ACC112 (cell line): ENCODE measurements around the gene MYH10.
A peak's percentile ranks its signal among the peaks of the same experiment; 100 is the strongest.

Source experiments
- H2AFZ ChIP-seq: fragments of 200-600 bp; sonication (generic); one replicate; pipeline ENCODE4 v1.6.0; 2017; ENCODE audit warnings: antibody characterized with exemption, low read length; ENCODE audit not compliant: unreplicated experiment
- H3K27ac ChIP-seq: fragments of 200-600 bp; sonication (generic); 2 replicates; pipeline ENCODE4 v1.5.1; 2014; ENCODE audit warnings: low read depth, mild to moderate bottlenecking, antibody characterized with exemption, low read length, moderate library complexity
- H3K27me3 ChIP-seq: fragments of 200-600 bp; sonication (generic); 2 replicates; pipeline ENCODE4 v1.6.1; 2014; ENCODE audit warnings: mild to moderate bottlenecking, antibody characterized with exemption, low read length, moderate library complexity, mixed read lengths; ENCODE audit not compliant: insufficient read depth
- H3K36me3 ChIP-seq: fragments of 200-600 bp; sonication (generic); 2 replicates; pipeline ENCODE4 v1.6.1; 2016; ENCODE audit warnings: mild to moderate bottlenecking, antibody characterized with exemption, low read length, moderate library complexity, mixed read lengths; ENCODE audit not compliant: insufficient read depth
- H3K4me1 ChIP-seq: fragments of 200-600 bp; sonication (generic); one replicate; pipeline ENCODE4 v1.6.1; 2016; ENCODE audit warnings: low read length, mixed read lengths; ENCODE audit not compliant: insufficient read depth, unreplicated experiment, control insufficient read depth
- H3K4me3 ChIP-seq: fragments of 200-600 bp; sonication (generic); 2 replicates; pipeline ENCODE4 v1.5.1; 2014; ENCODE audit warnings: mild to moderate bottlenecking, low read depth, low read length
- H3K79me2 ChIP-seq: fragments of 200-600 bp; sonication (generic); one replicate; pipeline ENCODE4 v1.6.0; 2016; ENCODE audit warnings: low read length; ENCODE audit not compliant: control insufficient read depth, unreplicated experiment, insufficient read depth

The MYH10 gene

GRCh38 chr17:8496081-8496480, 134.4 kb downstream of the MYH10 start:
- Histone ChIP-seq H3K27me3 (no peaks in the 10 kb centered on the region), H3K36me3 (peaks cover 10% of the 10 kb centered on the region; the same call in 1 of the 2 replicates), H3K4me1 (no peaks in the 10 kb centered on the region), H2AFZ (no peak overlapping the region), H3K4me3 (no peak overlapping the region), H3K27ac (no peak overlapping the region), H3K79me2 (no peaks in the 10 kb centered on the region)

GRCh38 chr17:8494506-8495111, 135.9 kb downstream of the MYH10 start:
- H3K4me1 ChIP-seq: peaks cover 3% of the 10 kb centered on the region
- no peaks in the 10 kb centered on the region for H3K27me3 ChIP-seq
- H3K27ac ChIP-seq: no peak overlapping the region
- H3K79me2 ChIP-seq: no peaks in the 10 kb centered on the region
- H3K4me3 ChIP-seq: no peak overlapping the region
- peaks cover 6% of the 10 kb centered on the region for H3K36me3 ChIP-seq
- H2AFZ ChIP-seq: no peak overlapping the region

- Histone ChIP-seq H3K4me3 (no peak overlapping the region), H3K27me3 (no peaks in the 10 kb centered on the region), H2AFZ (no peak overlapping the region), H3K27ac (no peak overlapping the region), H3K79me2 (no peaks in the 10 kb centered on the region), H3K36me3 (peaks cover 6% of the 10 kb centered on the region), H3K4me1 (peaks cover 9% of the 10 kb centered on the region)
Measured at GRCh38 chr17:8494021-8494420, 136.5 kb downstream of the MYH10 start.

GRCh38 chr17:8492121-8492520, 138.4 kb downstream of the MYH10 start:
- H2AFZ ChIP-seq: no peak overlapping the region
- no peaks in the 10 kb centered on the region for H3K27me3 ChIP-seq
- H3K4me1 ChIP-seq: peaks cover 16% of the 10 kb centered on the region
- no peak overlapping the region for H3K4me3 ChIP-seq
- no peak overlapping the region for H3K27ac ChIP-seq
- H3K79me2 ChIP-seq: no peaks in the 10 kb centered on the region
- peaks cover 9% of the 10 kb centered on the region for H3K36me3 ChIP-seq

- Histone ChIP-seq H3K36me3 (peaks cover 17% of the 10 kb centered on the region), H3K27ac (no peak overlapping the region), H2AFZ (no peak overlapping the region), H3K27me3 (no peaks in the 10 kb centered on the region), H3K4me3 (no peak overlapping the region), H3K79me2 (no peaks in the 10 kb centered on the region), H3K4me1 (peaks cover 16% of the 10 kb centered on the region)
Measured at GRCh38 chr17:8490256-8491023, 140.1 kb downstream of the MYH10 start.

- peaks cover 21% of the 10 kb centered on the region for H3K36me3 ChIP-seq
- no peak overlapping the region for H3K4me3 ChIP-seq
- H2AFZ ChIP-seq: no peak overlapping the region
- no peak overlapping the region for H3K27ac ChIP-seq
- H3K27me3 ChIP-seq: no peaks in the 10 kb centered on the region
- H3K4me1 ChIP-seq: peaks cover 16% of the 10 kb centered on the region
- H3K79me2 ChIP-seq: no peaks in the 10 kb centered on the region
Measured at GRCh38 chr17:8489841-8490240, 140.7 kb downstream of the MYH10 start.

- Histone ChIP-seq H3K79me2 (no peaks in the 10 kb centered on the region), H3K27me3 (no peaks in the 10 kb centered on the region), H2AFZ (no peak overlapping the region), H3K36me3 (peaks cover 30% of the 10 kb centered on the region), H3K4me3 (no peak overlapping the region), H3K4me1 (peaks cover 16% of the 10 kb centered on the region), H3K27ac (peak overlapping the region; percentile 65)
Measured at GRCh38 chr17:8488901-8489300, 141.6 kb downstream of the MYH10 start.

GRCh38 chr17:8488491-8488890, 142.0 kb downstream of the MYH10 start:
- H2AFZ ChIP-seq: no peak overlapping the region
- peaks cover 16% of the 10 kb centered on the region for H3K4me1 ChIP-seq
- H3K4me3 ChIP-seq: no peak overlapping the region
- no peaks in the 10 kb centered on the region for H3K27me3 ChIP-seq
- H3K36me3 ChIP-seq: peaks cover 34% of the 10 kb centered on the region
- no peaks in the 10 kb centered on the region for H3K79me2 ChIP-seq
- peak overlapping the region; percentile 65 for H3K27ac ChIP-seq

GRCh38 chr17:8487743-8488142, 142.8 kb downstream of the MYH10 start:
- no peak overlapping the region for H2AFZ ChIP-seq
- no peaks in the 10 kb centered on the region for H3K79me2 ChIP-seq
- no peak overlapping the region for H3K4me3 ChIP-seq
- no peaks in the 10 kb centered on the region for H3K27me3 ChIP-seq
- H3K36me3 ChIP-seq: peaks cover 42% of the 10 kb centered on the region
- H3K27ac ChIP-seq: no peak overlapping the region
- H3K4me1 ChIP-seq: peaks cover 16% of the 10 kb centered on the region

- H2AFZ ChIP-seq: no peak overlapping the region
- no peak overlapping the region for H3K4me3 ChIP-seq
- peaks cover 16% of the 10 kb centered on the region for H3K4me1 ChIP-seq
- no peaks in the 10 kb centered on the region for H3K27me3 ChIP-seq
- no peak overlapping the region for H3K27ac ChIP-seq
- peaks cover 44% of the 10 kb centered on the region for H3K36me3 ChIP-seq
- H3K79me2 ChIP-seq: no peaks in the 10 kb centered on the region
Measured at GRCh38 chr17:8487130-8487645, 143.3 kb downstream of the MYH10 start.

- peaks cover 16% of the 10 kb centered on the region for H3K4me1 ChIP-seq
- H2AFZ ChIP-seq: no peak overlapping the region
- no peak overlapping the region for H3K27ac ChIP-seq
- peaks cover 44% of the 10 kb centered on the region for H3K36me3 ChIP-seq
- H3K4me3 ChIP-seq: no peak overlapping the region
- no peaks in the 10 kb centered on the region for H3K79me2 ChIP-seq
- no peaks in the 10 kb centered on the region for H3K27me3 ChIP-seq
Measured at GRCh38 chr17:8485491-8485890, 145.0 kb downstream of the MYH10 start.
